ENCODE results near the gene UMODL1. TPM values are rescaled to one million over a fixed set of nuclear protein-coding genes. Genes with fewer than 3 reads are reported as not detected.

UMODL1 gene
- total and polyA plus RNA-seq, 4 donors: 0.10 to 0.28 (median 0.14) TPM; not detected in 1

DNA sequence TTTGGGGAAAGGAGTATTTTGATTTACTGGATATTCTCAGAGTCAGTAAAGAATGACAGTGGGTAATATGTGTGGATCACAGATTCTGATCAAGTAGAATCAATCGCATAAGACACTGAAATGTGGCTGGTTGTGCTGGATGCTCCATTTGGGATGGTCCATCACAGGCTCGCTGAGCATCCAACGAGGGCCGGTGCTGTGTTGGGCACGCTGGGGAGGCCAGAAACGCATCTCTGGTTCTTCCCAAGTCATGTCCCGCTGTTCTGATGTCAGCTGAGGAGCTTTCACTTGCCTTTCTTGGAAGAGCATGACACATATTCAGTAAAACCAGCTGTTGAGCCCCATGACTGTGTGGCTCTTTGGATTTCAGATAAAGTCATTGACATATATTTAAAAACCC, 72.0 kb downstream of the UMODL1 start:
- Histone ChIP-seq H3K4me1 (ENCODE audit: control insufficient read depth in 5 of 5, insufficient read depth in 5 of 5, low read length in 5 of 5) (no peaks in the 10 kb centered on the region), H3K9ac (ENCODE audit: insufficient read depth in 1 of 2, low read length in 2 of 2) (no peak overlapping the region), H3K27me3 (ENCODE audit: control insufficient read depth in 3 of 3, insufficient read depth in 3 of 3, low read length in 2 of 3) (no peaks in the 10 kb centered on the region), H3K4me3 (no peak overlapping the region), H3K27ac (ENCODE audit: low read depth in 1 of 2, low read length in 1 of 2) (no peak overlapping the region), H3K36me3 (ENCODE audit: control insufficient read depth in 4 of 4, insufficient read depth in 4 of 4, low read length in 4 of 4) (no peaks in the 10 kb centered on the region), H3K9me3 (ENCODE audit: control insufficient read depth in 4 of 4, insufficient read depth in 3 of 4, low read length in 3 of 4) (no peaks in the 10 kb centered on the region)
- TF ChIP-seq, protein P1, sequence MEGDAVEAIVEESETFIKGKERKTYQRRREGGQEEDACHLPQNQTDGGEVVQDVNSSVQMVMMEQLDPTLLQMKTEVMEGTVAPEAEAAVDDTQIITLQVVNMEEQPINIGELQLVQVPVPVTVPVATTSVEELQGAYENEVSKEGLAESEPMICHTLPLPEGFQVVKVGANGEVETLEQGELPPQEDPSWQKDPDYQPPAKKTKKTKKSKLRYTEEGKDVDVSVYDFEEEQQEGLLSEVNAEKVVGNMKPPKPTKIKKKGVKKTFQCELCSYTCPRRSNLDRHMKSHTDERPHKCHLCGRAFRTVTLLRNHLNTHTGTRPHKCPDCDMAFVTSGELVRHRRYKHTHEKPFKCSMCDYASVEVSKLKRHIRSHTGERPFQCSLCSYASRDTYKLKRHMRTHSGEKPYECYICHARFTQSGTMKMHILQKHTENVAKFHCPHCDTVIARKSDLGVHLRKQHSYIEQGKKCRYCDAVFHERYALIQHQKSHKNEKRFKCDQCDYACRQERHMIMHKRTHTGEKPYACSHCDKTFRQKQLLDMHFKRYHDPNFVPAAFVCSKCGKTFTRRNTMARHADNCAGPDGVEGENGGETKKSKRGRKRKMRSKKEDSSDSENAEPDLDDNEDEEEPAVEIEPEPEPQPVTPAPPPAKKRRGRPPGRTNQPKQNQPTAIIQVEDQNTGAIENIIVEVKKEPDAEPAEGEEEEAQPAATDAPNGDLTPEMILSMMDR (IDR thresholded peaks at IDR 0.05; ENCODE audit: control extremely low read depth, extremely low read depth): no peak
- 90 to 97% methylated on average over 7 of the region's 7 CpGs for WGBS, 2 donors
- ATAC-seq (ENCODE audit: insufficient read depth, low FRiP score) (no peak), DNase-seq (no peak)

DNA sequence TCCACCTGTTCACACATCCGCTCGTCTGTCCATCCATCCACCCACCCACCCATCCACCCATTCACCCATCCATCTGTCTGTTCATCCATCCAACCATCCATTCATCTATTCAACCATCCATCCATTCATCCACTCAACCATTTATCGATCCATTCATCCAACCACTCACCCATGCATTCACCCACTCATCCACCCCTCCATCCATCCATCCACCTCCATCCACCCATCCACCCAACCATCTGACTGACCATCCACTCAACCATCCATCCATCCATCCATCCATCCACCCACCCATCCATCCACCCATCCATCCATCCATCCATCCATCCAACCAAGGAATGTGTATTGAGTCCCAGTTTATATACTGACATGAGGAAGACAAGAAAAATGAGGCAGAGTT, 73.1 kb downstream of the UMODL1 start:
- no peak for ATAC-seq (ENCODE audit: insufficient read depth, low FRiP score)
- H3K9me3 ChIP-seq (ENCODE audit: control insufficient read depth in 4 of 4, insufficient read depth in 3 of 4, low read length in 3 of 4): no peaks in the 10 kb centered on the region
- WGBS, 2 donors: 93 to 100% methylated on average over 1 to 3 of the region's 3 CpGs
- H3K4me3 ChIP-seq: no peak overlapping the region
- H3K27ac ChIP-seq (ENCODE audit: low read depth in 1 of 2, low read length in 1 of 2): no peak overlapping the region
- H3K4me1 ChIP-seq (ENCODE audit: control insufficient read depth in 5 of 5, insufficient read depth in 5 of 5, low read length in 5 of 5): no peaks in the 10 kb centered on the region
- H3K27me3 ChIP-seq (ENCODE audit: control insufficient read depth in 3 of 3, insufficient read depth in 3 of 3, low read length in 2 of 3): no peaks in the 10 kb centered on the region
- TF ChIP-seq, protein P1 (IDR thresholded peaks at IDR 0.05; ENCODE audit: control extremely low read depth, extremely low read depth): no peak
- H3K9ac ChIP-seq (ENCODE audit: insufficient read depth in 1 of 2, low read length in 2 of 2): peak overlapping the region in 1 of 2 donors; percentile 24
- H3K36me3 ChIP-seq (ENCODE audit: control insufficient read depth in 4 of 4, insufficient read depth in 4 of 4, low read length in 4 of 4): no peaks in the 10 kb centered on the region
- no peak for DNase-seq

DNA sequence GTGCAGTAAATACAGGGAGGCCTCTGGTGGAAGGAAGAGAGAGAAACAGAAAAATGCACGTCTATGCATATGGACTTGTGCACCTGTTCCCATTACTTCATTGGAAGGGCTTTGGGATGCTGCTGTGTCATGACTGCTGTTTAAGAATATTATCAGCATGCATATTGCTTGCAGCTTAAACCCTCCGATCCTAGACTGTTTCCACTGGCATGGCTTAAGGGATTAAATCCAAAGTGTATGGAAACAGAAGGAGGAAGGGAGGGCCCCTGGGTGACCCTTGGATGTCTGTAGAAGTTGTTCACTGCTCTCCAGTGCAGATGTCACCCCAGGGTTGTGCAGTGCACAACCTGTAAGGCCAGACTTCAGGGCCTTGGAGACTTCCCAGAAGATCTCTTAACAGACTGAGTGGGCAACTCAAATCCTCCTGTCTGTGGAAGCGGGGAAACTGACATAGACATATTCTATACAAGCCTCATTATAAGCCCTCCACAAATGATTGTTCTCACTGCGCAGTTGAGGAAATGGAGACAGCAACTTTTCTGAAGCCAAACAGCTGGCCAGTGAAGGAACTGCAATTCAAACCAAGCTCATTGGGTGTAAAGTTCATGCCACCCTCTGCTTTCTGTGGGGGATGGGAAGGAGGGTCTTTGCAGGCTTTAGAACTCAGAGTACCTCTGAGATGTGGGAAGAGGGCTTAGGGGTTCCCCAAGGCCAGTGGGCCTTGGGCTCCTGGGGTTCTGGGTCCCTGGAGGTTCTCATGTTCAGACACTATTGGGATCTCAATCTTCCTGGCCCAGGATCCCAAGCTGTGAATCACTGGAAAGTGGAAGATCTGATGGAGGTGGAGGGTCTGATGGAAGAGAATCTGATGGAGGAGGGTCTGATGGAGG, 73.8 kb downstream of the UMODL1 start:
- Histone ChIP-seq H3K4me1 (ENCODE audit: control insufficient read depth in 5 of 5, insufficient read depth in 5 of 5, low read length in 5 of 5) (peaks cover 0 to 4% (median 0%) of the 10 kb centered on the region in 5 donors), H3K36me3 (ENCODE audit: control insufficient read depth in 4 of 4, insufficient read depth in 4 of 4, low read length in 4 of 4) (no peaks in the 10 kb centered on the region), H3K27me3 (ENCODE audit: control insufficient read depth in 3 of 3, insufficient read depth in 3 of 3, low read length in 2 of 3) (no peaks in the 10 kb centered on the region), H3K9ac (ENCODE audit: insufficient read depth in 1 of 2, low read length in 2 of 2) (no peak overlapping the region), H3K9me3 (ENCODE audit: control insufficient read depth in 4 of 4, insufficient read depth in 3 of 4, low read length in 3 of 4) (no peaks in the 10 kb centered on the region), H3K27ac (ENCODE audit: low read depth in 1 of 2, low read length in 1 of 2) (no peak overlapping the region), H3K4me3 (no peak overlapping the region)
- ATAC-seq (ENCODE audit: insufficient read depth, low FRiP score) (no peak), DNase-seq (peak in 1 of 3 donors; percentile 8)
- WGBS, 2 donors: 67 to 80% methylated on average over 4 of the region's 4 CpGs
- TF ChIP-seq, protein P1 (IDR thresholded peaks at IDR 0.05; ENCODE audit: control extremely low read depth, extremely low read depth): no peak

Measured in lung (tissue), 12 donors.